Hematopoietic multipotent progenitor cell treated with erythropoietin and hydrocortisone succinate and interleukin-3 and kit ligand, for 4 days (in vitro differentiated cells): ENCODE results near the gene FCSK.
A peak's percentile ranks its signal among the peaks of the same experiment; 100 is the strongest.

Experiments
- DNase-seq: peaks from one replicate; pipeline ENCODE4 v3.0.0-alpha.2; 2015

The FCSK gene

GRCh38 chr16:70481929-70482536, 27.6 kb downstream of the FCSK start:
- no peak for DNase-seq

GRCh38 chr16:70482624-70483023, 28.2 kb downstream of the FCSK start:
- DNase-seq: no peak

- no peak for DNase-seq
Measured at GRCh38 chr16:70483426-70483825, 29.0 kb downstream of the FCSK start.

GRCh38 chr16:70484867-70485266, 30.5 kb downstream of the FCSK start:
- no peak for DNase-seq

GRCh38 chr16:70490261-70490660, 35.9 kb downstream of the FCSK start:
- peak; percentile 19 for DNase-seq

GRCh38 chr16:70493802-70494201, 39.4 kb downstream of the FCSK start:
- no peak for DNase-seq

- no peak for DNase-seq
Measured at GRCh38 chr16:70494202-70494770, 39.9 kb downstream of the FCSK start.

- DNase-seq: no peak
Measured at GRCh38 chr16:70494777-70495176, 40.4 kb downstream of the FCSK start.

- no peak for DNase-seq
Measured at GRCh38 chr16:70495425-70496182, 41.2 kb downstream of the FCSK start.

- DNase-seq: no peak
Measured at GRCh38 chr16:70496513-70496912, 42.1 kb downstream of the FCSK start.

GRCh38 chr16:70508752-70509151, 54.4 kb downstream of the FCSK start:
- peak; percentile 81 for DNase-seq

- no peak for DNase-seq
Measured at GRCh38 chr16:70510216-70510615, 55.8 kb downstream of the FCSK start.

GRCh38 chr16:70511833-70512232, 57.4 kb downstream of the FCSK start:
- DNase-seq: no peak

- DNase-seq: no peak
Measured at GRCh38 chr16:70512456-70512855, 58.1 kb downstream of the FCSK start.

- DNase-seq: peak; percentile 94
Measured at GRCh38 chr16:70520612-70521297, 66.4 kb downstream of the FCSK start.

GRCh38 chr16:70522216-70523075, 68.1 kb downstream of the FCSK start:
- DNase-seq: peak; percentile 53

- peak; percentile 96 for DNase-seq
Measured at GRCh38 chr16:70523076-70523742, 68.8 kb downstream of the FCSK start, which contains the start of gene COG4. Gene COG4, minus strand, starts transcription at chr16:70523554. Its CDS starts 11 bp downstream, at chr16:70523543.

GRCh38 chr16:70523743-70524398, 69.5 kb downstream of the FCSK start, which contains the start of gene SF3B3:
Gene SF3B3, plus strand, starts transcription at chr16:70523816. Its CDS starts 2,841 bp downstream, at chr16:70526657.
- DNase-seq: peak; percentile 89

- DNase-seq: peak; percentile 49
Measured at GRCh38 chr16:70524399-70524825, 70.0 kb downstream of the FCSK start.

GRCh38 chr16:70526403-70526802, 72.0 kb downstream of the FCSK start:
- no peak for DNase-seq

GRCh38 chr16:70527315-70527996, 73.1 kb downstream of the FCSK start:
- DNase-seq: no peak
